ENCODE measurements around the gene PALS2. TPM values are rescaled to one million over a fixed set of nuclear protein-coding genes. Genes with fewer than 3 reads are reported as not detected.

PALS2 gene
- total RNA-seq, 1 experiment from 2014 or later, result 68.4 TPM

GRCh38 chr7:24597014-24597413 is 23.8 kb downstream of the PALS2 start:
- TF ChIP-seq CTCF (conservative IDR thresholded peaks at IDR 0.05; ENCODE audit: low read depth, low read length) (no peak), EZH2 (IDR thresholded peaks at IDR 0.05; ENCODE audit: borderline replicate concordance, low read depth, low read length, poor library complexity, severe bottlenecking) (no peak)
- intact Hi-C loops (cut with micrococcal nuclease; ENCODE audit: unreplicated experiment), result no loop called here
- no peak for DNase-seq (ENCODE audit: low spot score)
- Histone ChIP-seq H3K4me3 (ENCODE audit: low read depth, low read length, poor library complexity, severe bottlenecking) (no peak overlapping the region), H3K27ac (ENCODE audit: low read depth, low read length, poor library complexity, severe bottlenecking) (no peak overlapping the region), H3K4me1 (ENCODE audit: insufficient read depth, low read length, poor library complexity, severe bottlenecking) (no peaks in the 10 kb centered on the region), H3K36me3 (ENCODE audit: insufficient read depth, low read length, poor library complexity, severe bottlenecking) (peaks cover 5% of the 10 kb centered on the region), H3K27me3 (replicated peaks; ENCODE audit: insufficient read depth, low read depth, low read length, poor library complexity) (no peaks in the 10 kb centered on the region), H3K9me3 (ENCODE audit: low read depth, low read length, poor library complexity, severe bottlenecking) (peaks cover 3% of the 10 kb centered on the region)
- no TSS peak for BruUV-seq (replicated peaks)
- POLR2A ChIA-PET (ENCODE audit: low non-redundant PET), result no interaction called here
- CTCF ChIA-PET, result no interaction called here

DNA sequence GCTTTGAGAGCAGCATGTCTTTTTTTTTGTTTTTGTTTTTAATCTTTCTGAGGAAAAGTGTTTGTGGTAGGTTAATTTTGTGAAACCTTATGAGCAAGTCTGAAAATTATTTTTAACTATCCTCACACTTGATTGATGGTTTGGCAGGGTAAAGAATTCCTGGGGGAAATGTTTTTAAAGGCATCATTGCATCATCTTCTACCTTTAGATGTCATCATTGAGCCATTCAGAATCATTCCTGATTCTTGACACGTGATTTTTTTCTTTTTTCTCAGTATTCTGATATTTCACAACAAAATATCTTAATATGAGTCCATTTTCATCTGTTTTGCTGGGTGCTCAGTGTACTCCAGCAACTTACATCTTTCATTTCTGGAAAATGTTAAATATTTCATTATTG is 28.3 kb downstream of the PALS2 start:
- BruUV-seq (replicated peaks), result no TSS peak
- intact Hi-C loops (cut with micrococcal nuclease; ENCODE audit: unreplicated experiment), result no loop called here
- Histone ChIP-seq H3K27me3 (replicated peaks; ENCODE audit: insufficient read depth, low read depth, low read length, poor library complexity) (no peaks in the 10 kb centered on the region), H3K4me1 (ENCODE audit: insufficient read depth, low read length, poor library complexity, severe bottlenecking) (no peaks in the 10 kb centered on the region), H3K27ac (ENCODE audit: low read depth, low read length, poor library complexity, severe bottlenecking) (no peak overlapping the region), H3K4me3 (ENCODE audit: low read depth, low read length, poor library complexity, severe bottlenecking) (no peak overlapping the region), H3K36me3 (ENCODE audit: insufficient read depth, low read length, poor library complexity, severe bottlenecking) (peaks cover 11% of the 10 kb centered on the region), H3K9me3 (ENCODE audit: low read depth, low read length, poor library complexity, severe bottlenecking) (peaks cover 18% of the 10 kb centered on the region)
- POLR2A ChIA-PET (ENCODE audit: low non-redundant PET), result no interaction called here
- TF ChIP-seq EZH2 (IDR thresholded peaks at IDR 0.05; ENCODE audit: borderline replicate concordance, low read depth, low read length, poor library complexity, severe bottlenecking) (no peak), CTCF (conservative IDR thresholded peaks at IDR 0.05; ENCODE audit: low read depth, low read length) (no peak)
- no peak for DNase-seq (ENCODE audit: low spot score)
- CTCF ChIA-PET, result no interaction called here

GRCh38 chr7:24602860-24603456 is 29.7 kb downstream of the PALS2 start:
- Histone ChIP-seq H3K9me3 (ENCODE audit: low read depth, low read length, poor library complexity, severe bottlenecking) (peaks cover 18% of the 10 kb centered on the region), H3K4me1 (ENCODE audit: insufficient read depth, low read length, poor library complexity, severe bottlenecking) (no peaks in the 10 kb centered on the region), H3K27me3 (replicated peaks; ENCODE audit: insufficient read depth, low read depth, low read length, poor library complexity) (no peaks in the 10 kb centered on the region), H3K4me3 (ENCODE audit: low read depth, low read length, poor library complexity, severe bottlenecking) (no peak overlapping the region), H3K36me3 (ENCODE audit: insufficient read depth, low read length, poor library complexity, severe bottlenecking) (peaks cover 11% of the 10 kb centered on the region), H3K27ac (ENCODE audit: low read depth, low read length, poor library complexity, severe bottlenecking) (no peak overlapping the region)
- ChIA-PET POLR2A (ENCODE audit: low non-redundant PET) (no interaction called here), CTCF (no interaction called here)
- TF ChIP-seq EZH2 (IDR thresholded peaks at IDR 0.05; ENCODE audit: borderline replicate concordance, low read depth, low read length, poor library complexity, severe bottlenecking) (no peak), CTCF (conservative IDR thresholded peaks at IDR 0.05; ENCODE audit: low read depth, low read length) (no peak)
- no peak for DNase-seq (ENCODE audit: low spot score)
- no TSS peak for BruUV-seq (replicated peaks)
- intact Hi-C loops (cut with micrococcal nuclease; ENCODE audit: unreplicated experiment), result no loop called here

Measured in A673 (cell line).